BJ (cell line): ENCODE measurements around the gene PAEP. TPM values are rescaled to one million over a fixed set of nuclear protein-coding genes. Genes with fewer than 3 reads are reported as not detected.
"Not testable (repeated sequence)": the region's sequence is repeated elsewhere in the genome, so short reads cannot be mapped to it uniquely, and the experiment has no call there.

Source experiments
- CTCF ChIA-PET: fragments of 350-600 bp; formaldehyde crosslinking; extraction: SDS; loops from one replicate; lab custom pipeline; 2021; ENCODE audit warnings: antibody characterized with exemption, inconsistent platforms; lab: Yijun Ruan, JAX
- POLR2A ChIA-PET: fragments of 300-600 bp; sonication (Branson Sonifier 250); formaldehyde crosslinking; extraction: SDS; loops from one replicate; lab custom pipeline; 2021; ENCODE audit warnings: antibody characterized with exemption; lab: Charles Lee
- DNase-seq: peaks from one replicate; pipeline ENCODE4 v3.0.0-alpha.2; 2011; ENCODE audit warnings: low read depth
- H3K27me3 ChIP-seq: 2 replicates; pipeline ENCODE4 v1.6.0; 2011; ENCODE audit warnings: low read length; ENCODE audit not compliant: control insufficient read depth, insufficient read depth
- H3K36me3 ChIP-seq: 2 replicates; pipeline ENCODE4 v1.5.1; 2011; ENCODE audit warnings: low read length; ENCODE audit not compliant: control insufficient read depth, insufficient read depth
- H3K4me3 ChIP-seq: 2 replicates; pipeline ENCODE4 v1.5.1; 2011; ENCODE audit warnings: low read depth, mild to moderate bottlenecking, control low read depth, low read length
- polyA minus RNA-seq: library from RNA; depleted of rRNA, polyadenylated mRNA; stranded (reverse); fragments of >200 nt; gene quantifications from 2 replicates; pipeline ENCODE4 v1.2.3, GENCODE V29; 2011; rRNA and poly(A)+ RNA removed
- polyA plus RNA-seq: library from polyadenylated mRNA; depleted of rRNA; stranded (reverse); fragments of >200 nt; gene quantifications from 2 replicates; pipeline ENCODE4 v1.2.3, GENCODE V29; 2011; rRNA removed
- TF ChIP-seq, protein P1 (sequence below): IDR thresholded peaks from 2 replicates; pipeline ENCODE4 v1.5.1; 2011; ENCODE audit warnings: low read depth, mild to moderate bottlenecking, control low read depth, inconsistent platforms, low read length, moderate library complexity; ENCODE audit not compliant: insufficient read depth

PAEP gene
- not detected in 2 replicates for polyA plus RNA-seq
- not detected in 2 replicates for polyA minus RNA-seq

GRCh38 chr9:135561391-135562234, at the start of gene PAEP:
TSS of gene PAEP (plus strand) at chr9:135561756.
- H3K4me3 ChIP-seq = no peak within 1 kb of the TSS
- ChIA-PET CTCF (no interaction called here), POLR2A (no interaction called here)
- no peak for DNase-seq
- no peaks in the 10 kb centered on the region for H3K36me3 ChIP-seq
- H3K27me3 ChIP-seq = no peaks in the 10 kb centered on the region
- TF ChIP-seq, protein P1, sequence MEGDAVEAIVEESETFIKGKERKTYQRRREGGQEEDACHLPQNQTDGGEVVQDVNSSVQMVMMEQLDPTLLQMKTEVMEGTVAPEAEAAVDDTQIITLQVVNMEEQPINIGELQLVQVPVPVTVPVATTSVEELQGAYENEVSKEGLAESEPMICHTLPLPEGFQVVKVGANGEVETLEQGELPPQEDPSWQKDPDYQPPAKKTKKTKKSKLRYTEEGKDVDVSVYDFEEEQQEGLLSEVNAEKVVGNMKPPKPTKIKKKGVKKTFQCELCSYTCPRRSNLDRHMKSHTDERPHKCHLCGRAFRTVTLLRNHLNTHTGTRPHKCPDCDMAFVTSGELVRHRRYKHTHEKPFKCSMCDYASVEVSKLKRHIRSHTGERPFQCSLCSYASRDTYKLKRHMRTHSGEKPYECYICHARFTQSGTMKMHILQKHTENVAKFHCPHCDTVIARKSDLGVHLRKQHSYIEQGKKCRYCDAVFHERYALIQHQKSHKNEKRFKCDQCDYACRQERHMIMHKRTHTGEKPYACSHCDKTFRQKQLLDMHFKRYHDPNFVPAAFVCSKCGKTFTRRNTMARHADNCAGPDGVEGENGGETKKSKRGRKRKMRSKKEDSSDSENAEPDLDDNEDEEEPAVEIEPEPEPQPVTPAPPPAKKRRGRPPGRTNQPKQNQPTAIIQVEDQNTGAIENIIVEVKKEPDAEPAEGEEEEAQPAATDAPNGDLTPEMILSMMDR = no peak

DNA sequence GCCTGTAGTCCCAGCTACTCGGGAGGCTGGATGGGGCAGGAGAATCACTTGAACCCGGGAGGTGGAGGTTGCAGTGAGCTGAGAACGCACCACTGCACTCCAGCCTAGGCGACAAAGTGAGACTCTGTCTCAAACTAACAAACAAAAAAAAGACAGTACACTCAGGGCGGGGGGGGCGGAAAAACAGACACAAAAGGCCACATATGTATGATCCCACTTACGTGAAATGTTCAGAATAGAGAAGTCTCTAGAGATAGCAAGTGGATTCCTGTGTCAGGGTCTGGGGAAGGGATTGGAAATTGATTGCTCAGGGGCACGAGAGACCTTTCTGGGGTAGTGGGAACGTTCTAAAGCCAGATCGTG, 49.3 kb upstream of the PAEP start:
- Histone ChIP-seq H3K27me3 (no peaks in the 10 kb centered on the region), H3K36me3 (no peaks in the 10 kb centered on the region), H3K4me3 (no peak overlapping the region)
- CTCF ChIA-PET = interaction anchor here (0.7 to 1.4 kb wide), 2 partner anchors 8 to 242 kb away, joined by 3 to 6 read pairs; no protein-coding TSS in a partner anchor
- POLR2A ChIA-PET = no interaction called here
- TF ChIP-seq, protein P1 = no peak
- no peak for DNase-seq

GRCh38 chr9:135512904-135513303, 48.7 kb upstream of the PAEP start:
- TF ChIP-seq, protein P1 = no peak
- POLR2A ChIA-PET = interaction anchor here (0.6 kb wide), 1 partner anchor 20 kb away, joined by 6 read pairs; no protein-coding TSS in a partner anchor
- CTCF ChIA-PET = interaction anchor here (1.4 kb wide), 1 partner anchor 9 kb away, joined by 6 read pairs; no protein-coding TSS in a partner anchor
- Histone ChIP-seq H3K27me3 (no peaks in the 10 kb centered on the region), H3K4me3 (no peak overlapping the region), H3K36me3 (no peaks in the 10 kb centered on the region)
- no peak for DNase-seq

DNA sequence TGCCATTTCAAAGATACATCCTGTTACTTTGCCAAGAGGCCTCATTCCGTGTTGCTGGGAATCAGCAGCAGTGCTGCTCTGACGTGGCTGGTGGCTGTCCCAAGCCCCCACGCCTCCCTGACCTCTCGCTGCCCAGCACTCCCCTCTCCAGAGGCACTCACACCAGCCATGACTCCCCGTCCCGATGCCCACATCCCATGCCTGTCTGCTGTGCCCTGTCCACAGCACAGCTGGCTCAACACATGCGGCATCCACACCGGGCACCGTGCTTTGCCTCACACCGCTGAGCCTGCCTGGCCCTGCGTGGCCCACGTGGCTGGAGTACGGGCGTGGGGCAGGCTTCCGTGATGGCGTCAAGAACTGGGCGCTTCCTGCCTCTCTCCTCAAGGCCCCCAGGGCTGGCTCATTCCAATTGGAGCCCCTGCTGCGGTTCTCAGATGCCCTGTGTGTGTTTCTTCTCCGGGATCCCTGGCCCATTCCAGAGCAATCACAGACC, 48.2 kb upstream of the PAEP start:
- CTCF ChIA-PET = interaction anchor here (0.6 to 1.4 kb wide), 2 partner anchors 9 to 770 kb away, joined by 3 to 6 read pairs; no protein-coding TSS in a partner anchor

DNA sequence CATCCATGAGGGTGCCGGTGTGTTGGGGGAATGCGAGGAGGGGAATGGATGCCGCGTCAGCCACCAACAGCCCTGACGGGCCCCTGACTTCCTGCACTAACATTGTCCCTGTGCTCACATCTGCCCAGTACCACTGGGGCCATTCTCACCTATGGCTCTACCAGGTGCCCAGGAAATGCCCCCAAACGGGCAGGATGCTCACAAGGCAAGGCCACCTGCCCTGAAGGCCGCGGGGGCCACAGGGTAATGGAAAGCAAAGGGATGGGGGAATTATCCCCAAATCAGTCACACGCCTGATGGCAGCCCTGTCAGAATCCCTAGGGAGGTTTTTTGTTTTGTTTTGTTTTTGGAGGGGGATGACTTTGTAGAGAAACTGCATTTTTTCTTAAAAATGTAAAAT, 47.6 kb upstream of the PAEP start:
- POLR2A ChIA-PET, H3K27me3 ChIP-seq, H3K36me3 ChIP-seq, H3K4me3 ChIP-seq, DNase-seq: not testable (repeated sequence)
- CTCF ChIA-PET = interaction anchor here (0.6 to 1.3 kb wide), 2 partner anchors 9 to 769 kb away, joined by 3 to 7 read pairs; no protein-coding TSS in a partner anchor

More for the DNA sequence above, 48.2 kb upstream of the PAEP start:
- TF ChIP-seq, protein P1 = no peak
- DNase-seq = no peak
- H3K27me3 ChIP-seq = no peaks in the 10 kb centered on the region
- POLR2A ChIA-PET = interaction anchor here (0.6 kb wide), 1 partner anchor 20 kb away, joined by 6 read pairs; no protein-coding TSS in a partner anchor
- H3K4me3 ChIP-seq = no peak overlapping the region
- no peaks in the 10 kb centered on the region for H3K36me3 ChIP-seq
